Activated CD4-positive, alpha-beta T cell treated with anti-CD3 and anti-CD28 coated beads, Interleukin-2, amount 50 U/mL, for 1 hour (primary cell): ENCODE data around the gene ABCG4.
A peak's percentile ranks its signal among the peaks of the same experiment; 100 is the strongest.
"Not testable (repeated sequence)": the region's sequence is repeated elsewhere in the genome, so short reads cannot be mapped to it uniquely, and the experiment has no call there.

Experiments used
- DNase-seq: peaks from one replicate; pipeline ENCODE4 v3.0.0-alpha.2; 2020

The ABCG4 gene

GRCh38 chr11:119187123-119187892, 38.5 kb downstream of the ABCG4 start:
- DNase-seq, result no peak

DNA sequence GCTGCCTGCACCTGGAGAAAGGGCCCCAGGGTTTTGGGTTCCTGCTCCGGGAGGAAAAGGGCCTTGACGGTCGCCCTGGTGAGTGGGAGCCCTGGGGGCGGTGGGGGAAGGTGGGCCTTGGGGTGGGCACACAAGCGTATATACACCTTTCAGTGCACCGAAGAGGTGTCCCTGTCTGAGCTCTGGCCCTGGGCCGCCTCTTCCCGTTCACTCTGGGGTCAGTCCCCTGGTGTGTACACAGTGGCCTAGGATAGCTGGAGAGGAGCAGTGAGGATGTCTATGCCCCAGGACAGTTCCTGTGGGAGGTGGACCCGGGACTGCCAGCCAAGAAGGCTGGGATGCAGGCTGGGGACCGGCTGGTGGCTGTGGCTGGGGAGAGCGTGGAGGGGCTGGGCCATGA, 39.2 kb downstream of the ABCG4 start:
- DNase-seq, result no peak

DNA sequence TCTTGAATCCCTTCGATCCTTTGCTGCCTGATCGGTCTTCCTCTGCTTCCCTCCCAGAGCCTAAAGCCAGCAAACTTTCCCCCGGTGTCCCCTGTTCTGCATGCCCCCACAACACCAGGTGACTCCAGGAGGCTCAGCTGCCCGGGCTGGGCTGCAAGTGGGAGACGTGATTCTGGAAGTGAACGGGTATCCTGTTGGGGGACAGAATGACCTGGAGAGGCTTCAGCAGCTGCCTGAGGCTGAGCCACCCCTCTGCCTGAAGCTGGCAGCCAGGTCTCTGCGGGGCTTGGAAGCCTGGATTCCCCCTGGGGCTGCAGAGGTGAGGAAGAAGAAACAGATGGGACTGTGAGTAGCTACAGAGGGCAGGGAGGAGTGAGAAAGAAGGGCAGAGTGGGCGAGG, 40.0 kb downstream of the ABCG4 start:
- no peak for DNase-seq

DNA sequence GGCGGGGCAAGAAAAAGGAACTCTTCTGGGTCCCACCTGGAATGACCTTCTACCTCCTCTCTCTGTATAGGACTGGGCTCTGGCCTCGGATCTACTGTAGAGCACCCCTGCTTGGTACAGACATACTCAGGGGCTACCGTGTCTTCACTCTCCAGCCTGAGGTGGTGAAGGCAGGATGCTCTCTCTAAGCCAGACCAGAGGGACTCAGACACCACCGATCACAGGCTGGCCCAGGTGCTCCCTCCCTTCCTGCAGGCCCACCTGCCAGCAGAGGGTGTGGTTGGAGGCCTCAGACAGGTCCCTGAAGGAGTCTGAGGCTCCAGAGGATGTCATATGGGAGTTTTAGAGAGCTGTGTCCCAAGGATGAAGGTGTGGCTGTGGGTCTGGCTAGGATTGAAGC, 40.5 kb downstream of the ABCG4 start:
- DNase-seq, result no peak

GRCh38 chr11:119190531-119190930, 41.7 kb downstream of the ABCG4 start:
- DNase-seq, result no peak

GRCh38 chr11:119191265-119191664, 42.4 kb downstream of the ABCG4 start:
- DNase-seq, result not testable (repeated sequence)

DNA sequence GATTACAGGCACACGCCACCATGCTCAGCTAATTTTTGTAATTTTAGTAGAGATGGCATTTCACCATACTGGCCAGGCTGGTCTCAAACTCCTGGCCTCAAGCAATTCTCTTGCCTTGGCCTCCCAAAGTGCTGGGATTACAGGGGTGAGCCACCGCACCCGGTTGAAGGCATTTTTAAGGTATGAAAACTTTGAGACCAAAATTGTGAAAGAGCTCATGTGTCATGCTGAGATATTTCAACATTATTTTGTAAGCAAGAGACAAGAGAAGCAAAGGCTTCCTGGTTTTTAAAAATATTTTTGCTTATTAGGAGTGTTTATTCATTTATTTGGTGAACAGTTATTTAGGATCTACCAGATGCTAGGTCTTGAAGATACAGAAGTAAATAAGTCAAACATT, 43.3 kb downstream of the ABCG4 start:
- DNase-seq, result no peak

DNA sequence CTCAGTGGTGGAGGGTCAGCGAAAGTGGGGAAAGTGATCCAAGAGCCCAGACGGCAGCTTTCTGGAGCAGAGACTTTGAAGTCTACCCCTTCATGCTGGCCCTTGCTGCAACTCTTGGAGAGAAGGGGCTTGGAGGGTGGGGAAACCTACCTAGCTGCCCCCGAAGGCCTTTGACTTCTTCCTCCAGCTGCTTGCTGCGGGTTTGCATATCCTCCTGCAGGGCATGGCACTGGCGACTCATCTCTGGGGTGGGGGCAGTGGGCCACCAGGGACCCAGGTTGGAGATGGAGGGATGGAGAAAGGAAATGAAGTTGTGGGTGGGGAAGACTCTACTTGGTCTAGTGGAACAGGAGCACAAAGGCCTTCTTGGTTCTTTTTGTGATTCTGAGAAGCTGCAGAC, 44.1 kb downstream of the ABCG4 start:
- DNase-seq, result no peak

- DNase-seq, result no peak
Measured at GRCh38 chr11:119193626-119194025, 44.8 kb downstream of the ABCG4 start.

DNA sequence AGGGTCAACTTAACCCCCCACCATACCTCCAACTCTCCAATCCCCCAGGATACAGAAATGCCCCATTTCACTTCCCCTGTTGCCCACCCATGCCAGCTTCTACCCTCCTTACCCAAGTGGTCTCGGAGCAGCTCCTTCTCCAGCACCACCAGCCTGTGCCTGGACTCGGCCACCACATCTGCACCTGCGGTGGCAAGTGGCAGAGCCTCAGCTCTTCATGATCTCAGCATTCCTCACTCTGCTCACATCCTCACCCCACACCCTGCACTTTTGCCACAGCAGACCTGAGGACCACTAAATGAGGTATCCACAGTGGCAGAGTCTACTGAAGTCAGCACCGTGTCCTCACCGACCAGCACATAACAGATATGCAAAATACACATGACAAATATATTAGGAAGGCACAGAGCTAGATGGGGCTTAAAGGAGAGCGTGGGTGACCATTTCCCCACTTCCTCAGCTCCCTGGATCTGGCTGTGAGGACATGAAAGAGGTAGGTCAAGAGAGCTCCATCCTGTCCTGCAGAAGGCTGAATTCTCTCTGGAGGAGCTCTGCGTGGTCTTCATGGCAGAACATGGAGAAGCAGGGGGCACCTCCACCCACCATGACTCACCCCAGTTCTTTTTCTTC, 46.1 kb downstream of the ABCG4 start:
- no peak for DNase-seq

GRCh38 chr11:119195680-119196079, 46.8 kb downstream of the ABCG4 start:
- DNase-seq, result no peak

GRCh38 chr11:119196833-119197483, 48.1 kb downstream of the ABCG4 start:
- peak; percentile 59 for DNase-seq

- no peak for DNase-seq
Measured at GRCh38 chr11:119198925-119199324, 50.1 kb downstream of the ABCG4 start.

GRCh38 chr11:119201236-119201635, 52.4 kb downstream of the ABCG4 start:
- DNase-seq, result not testable (repeated sequence)

DNA sequence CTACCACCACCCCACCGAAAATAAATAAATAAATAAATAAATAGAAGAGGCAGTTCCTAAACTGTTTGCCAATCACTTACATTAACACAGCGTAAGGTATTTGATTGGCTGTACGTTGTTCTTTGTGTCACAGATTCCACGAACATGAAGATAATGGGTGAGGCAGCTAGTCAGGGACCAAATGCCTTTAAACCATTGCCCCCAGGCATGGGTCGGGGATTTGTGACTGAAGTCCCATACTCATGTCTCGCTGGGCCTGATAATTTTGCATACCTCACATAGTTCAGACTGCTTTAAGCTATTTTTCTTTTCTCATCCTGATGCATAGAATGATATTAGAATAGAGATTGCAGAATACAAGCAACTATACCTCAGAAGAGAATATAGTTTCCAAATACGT, 53.7 kb downstream of the ABCG4 start:
- no peak for DNase-seq

GRCh38 chr11:119204066-119204465, 55.2 kb downstream of the ABCG4 start:
- no peak for DNase-seq

GRCh38 chr11:119205080-119205479, 56.2 kb downstream of the ABCG4 start:
- no peak for DNase-seq

- peak; percentile 98 for DNase-seq
Measured at GRCh38 chr11:119205574-119206510, 57.0 kb downstream of the ABCG4 start, which contains the start of gene CBL. Gene CBL (plus strand): TSS chr11:119206339. CDS start chr11:119206418, 79 bp downstream.

GRCh38 chr11:119206511-119207414, 57.9 kb downstream of the ABCG4 start:
- DNase-seq, result peak; percentile 34

DNA sequence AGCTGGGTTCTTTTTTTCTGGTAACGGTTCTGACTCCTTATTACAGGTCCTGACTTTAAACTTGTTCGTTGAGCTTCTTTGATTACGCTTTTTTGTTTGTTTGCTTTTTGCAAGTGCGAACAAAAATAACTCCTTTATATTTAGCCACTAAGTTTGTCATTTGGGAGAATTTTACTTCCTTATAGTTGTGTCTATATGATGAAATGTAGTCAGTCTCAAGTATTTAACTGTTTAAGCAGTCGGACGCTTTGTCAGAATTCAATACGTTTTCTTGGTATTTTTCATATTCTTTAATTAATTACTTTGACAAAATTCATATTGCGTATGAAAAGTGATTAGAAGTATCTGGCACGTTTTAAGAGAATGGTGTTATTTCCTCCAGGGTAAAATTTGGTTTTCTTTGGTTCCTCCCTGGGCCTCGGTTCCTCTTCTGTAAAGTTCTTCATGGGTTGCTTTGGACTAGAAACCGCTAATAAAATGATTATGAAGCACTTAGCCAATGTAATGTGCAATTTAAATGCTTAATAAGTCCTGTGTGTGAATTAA, 58.6 kb downstream of the ABCG4 start:
- no peak for DNase-seq

- no peak for DNase-seq
Measured at GRCh38 chr11:119209186-119209585, 60.3 kb downstream of the ABCG4 start.
